ENCODE results near the gene OR4F6.
"Not testable (repeated sequence)": the region's sequence is repeated elsewhere in the genome, so short reads cannot be mapped to it uniquely, and the experiment has no call there.

OR4F6 gene

GRCh38 chr15:101803209-101803608, at the start of gene OR4F6:
Gene OR4F6 (plus strand): TSS chr15:101803509. CDS start chr15:101805720, 2,211 bp downstream.
- DNase-seq (ENCODE audit: low spot score): no peak

- DNase-seq (ENCODE audit: low spot score): not testable (repeated sequence)
Observed at GRCh38 chr15:101764669-101765339, 38.5 kb upstream of the OR4F6 start.

- not testable (repeated sequence) for DNase-seq (ENCODE audit: low spot score)
Observed at GRCh38 chr15:101765340-101765671, 38.0 kb upstream of the OR4F6 start.

GRCh38 chr15:101765772-101766456, 37.4 kb upstream of the OR4F6 start:
- no peak for DNase-seq (ENCODE audit: low spot score)

GRCh38 chr15:101767083-101767640, 36.1 kb upstream of the OR4F6 start:
- not testable (repeated sequence) for DNase-seq (ENCODE audit: low spot score)

- DNase-seq (ENCODE audit: low spot score): no peak
Observed at GRCh38 chr15:101772921-101773320, 30.4 kb upstream of the OR4F6 start.

- DNase-seq (ENCODE audit: low spot score): peak; percentile 2
Observed at GRCh38 chr15:101773496-101774100, 29.7 kb upstream of the OR4F6 start.

- DNase-seq (ENCODE audit: low spot score): no peak
Observed at GRCh38 chr15:101775136-101775535, 28.2 kb upstream of the OR4F6 start.

GRCh38 chr15:101778576-101778975, 24.7 kb upstream of the OR4F6 start:
- not testable (repeated sequence) for DNase-seq (ENCODE audit: low spot score)

- not testable (repeated sequence) for DNase-seq (ENCODE audit: low spot score)
Observed at GRCh38 chr15:101780225-101780624, 23.1 kb upstream of the OR4F6 start.

GRCh38 chr15:101781928-101782327, 21.4 kb upstream of the OR4F6 start:
- no peak for DNase-seq (ENCODE audit: low spot score)

GRCh38 chr15:101784644-101785043, 18.7 kb upstream of the OR4F6 start:
- DNase-seq (ENCODE audit: low spot score): no peak

GRCh38 chr15:101786422-101786821, 16.9 kb upstream of the OR4F6 start:
- not testable (repeated sequence) for DNase-seq (ENCODE audit: low spot score)

- not testable (repeated sequence) for DNase-seq (ENCODE audit: low spot score)
Observed at GRCh38 chr15:101788001-101788400, 15.3 kb upstream of the OR4F6 start.

- DNase-seq (ENCODE audit: low spot score): not testable (repeated sequence)
Observed at GRCh38 chr15:101788503-101789269, 14.6 kb upstream of the OR4F6 start.

GRCh38 chr15:101790748-101791147, 12.6 kb upstream of the OR4F6 start:
- not testable (repeated sequence) for DNase-seq (ENCODE audit: low spot score)

GRCh38 chr15:101793981-101794380, 9.3 kb upstream of the OR4F6 start:
- DNase-seq (ENCODE audit: low spot score): not testable (repeated sequence)

- no peak for DNase-seq (ENCODE audit: low spot score)
Observed at GRCh38 chr15:101795455-101795854, 7.9 kb upstream of the OR4F6 start.

GRCh38 chr15:101799665-101800064, 3.6 kb upstream of the OR4F6 start:
- DNase-seq (ENCODE audit: low spot score): no peak

GRCh38 chr15:101801048-101801447, 2.3 kb upstream of the OR4F6 start:
- no peak for DNase-seq (ENCODE audit: low spot score)

- DNase-seq (ENCODE audit: low spot score): no peak
Observed at GRCh38 chr15:101803676-101804075, 367 bp downstream of the OR4F6 start.

GRCh38 chr15:101804375-101804774, 1.1 kb downstream of the OR4F6 start:
- no peak for DNase-seq (ENCODE audit: low spot score)
